Posterior cingulate gyrus (tissue), 11 donors: Measurements from ENCODE around the gene GPX3.

Experiments used
- DNase-seq, 10 donors: peaks; one replicate each; pipeline versions ENCODE4 v3.0.0 to v3.0.0-alpha.2; 2020 to 2021; ENCODE audit warnings: mixed read lengths in 3 of 10
- intact Hi-C: fragments of 100-400 bp; cut with DNase I; formaldehyde crosslinking; loops from one replicate; pipeline ENCODE4 v1.15.1; 2023

The GPX3 gene

GRCh38 chr5:151072630-151073025 is 52.2 kb downstream of the GPX3 start:
- DNase-seq, result peak in 1 of 10 donors; percentile 16
- intact Hi-C loops, result no loop called here

GRCh38 chr5:151073280-151073679 is 52.9 kb downstream of the GPX3 start:
- DNase-seq, result no peak
- intact Hi-C loops, result no loop called here

GRCh38 chr5:151074557-151074956 is 54.2 kb downstream of the GPX3 start:
- intact Hi-C loops, result no loop called here

GRCh38 chr5:151075698-151076331 is 55.4 kb downstream of the GPX3 start:
- DNase-seq, result peak in 1 of 10 donors; percentile 48
- intact Hi-C loops, result no loop called here

More at GRCh38 chr5:151074557-151074956, 54.2 kb downstream of the GPX3 start:
- peak in 1 of 10 donors; percentile 6 for DNase-seq

- DNase-seq, result peak in 1 of 10 donors; percentile 45
- intact Hi-C loops, result no loop called here
Observed at GRCh38 chr5:151076616-151077015, 56.2 kb downstream of the GPX3 start.

GRCh38 chr5:151077419-151077818 is 57.0 kb downstream of the GPX3 start:
- intact Hi-C loops, result no loop called here
- peak in 1 of 10 donors; percentile 22 for DNase-seq

- intact Hi-C loops, result no loop called here
- DNase-seq, result no peak
Observed at GRCh38 chr5:151077967-151078366, 57.6 kb downstream of the GPX3 start.
